ENCODE data around the gene MAT2A.

Gene MAT2A

GRCh38 chr2:85575739-85576138 lies 36.8 kb downstream of the MAT2A start:
- Histone ChIP-seq H3K9ac (ENCODE audit: low read depth, low read length) (no peak overlapping the region), H3K9me3 (ENCODE audit: control insufficient read depth, insufficient read depth, low read length) (no peaks in the 10 kb centered on the region), H3K4me1 (ENCODE audit: insufficient read depth, low read length) (peaks cover 18% of the 10 kb centered on the region), H3K36me3 (ENCODE audit: insufficient read depth, low read length) (0 out of 2 replicates have a peak, but pooled peaks cover under 1% of the 10 kb centered on the region)

GRCh38 chr2:85577063-85577385 lies 38.1 kb downstream of the MAT2A start:
- Histone ChIP-seq H3K9ac (ENCODE audit: low read depth, low read length) (peak overlapping the region; percentile 54; the same call in 1 of the 2 replicates), H3K4me1 (ENCODE audit: insufficient read depth, low read length) (peaks cover 18% of the 10 kb centered on the region), H3K9me3 (ENCODE audit: control insufficient read depth, insufficient read depth, low read length) (no peaks in the 10 kb centered on the region), H3K36me3 (ENCODE audit: insufficient read depth, low read length) (peaks cover 7% of the 10 kb centered on the region; the same call in 1 of the 2 replicates)

DNA sequence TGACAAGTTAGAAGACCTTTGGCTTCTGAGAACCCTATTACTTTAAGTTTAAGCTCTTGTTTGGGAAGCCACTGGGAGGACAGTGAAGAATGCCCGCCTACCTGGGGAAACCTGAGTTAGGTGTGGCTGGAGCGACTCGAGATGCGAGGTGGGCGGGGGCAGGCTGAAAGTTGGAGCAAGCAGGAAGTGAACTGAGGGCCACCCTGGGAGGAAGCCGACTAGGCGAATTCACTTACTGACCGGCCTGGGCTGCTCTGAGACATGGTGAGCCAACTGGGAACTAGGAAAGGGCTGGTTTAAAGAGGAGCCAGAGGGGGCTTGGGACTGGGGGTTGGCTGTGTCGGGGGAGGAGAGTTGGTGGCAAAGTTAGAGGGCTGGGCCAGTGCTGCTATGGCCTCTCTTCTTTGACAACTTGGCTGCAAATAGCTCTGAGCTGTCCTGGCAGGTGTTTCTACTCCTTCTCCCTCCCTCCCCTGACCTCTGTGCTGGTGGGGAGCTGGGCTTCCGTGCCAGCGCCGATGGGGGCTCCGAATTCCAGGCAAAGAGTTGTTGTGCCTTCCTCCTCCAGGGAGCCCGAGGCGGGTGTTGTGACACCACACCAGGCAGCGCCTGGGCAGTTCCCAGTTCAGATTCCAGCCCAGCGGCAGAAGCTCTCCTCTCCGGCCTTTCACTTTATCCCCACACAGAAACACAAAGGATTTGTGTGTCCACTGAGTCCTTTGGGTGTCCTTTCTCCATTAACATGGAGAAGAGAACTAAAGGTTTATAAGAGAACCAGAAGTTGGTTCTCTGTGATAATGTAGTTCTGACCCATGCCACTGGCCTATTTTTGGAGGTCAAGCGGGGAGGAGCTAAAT lies 38.6 kb downstream of the MAT2A start, which contains the start of gene VAMP8:
VAMP8 (plus strand) TSS at position 201 of the 857 bp plus-strand sequence; CDS start at position 262, 61 bp downstream.
- Histone ChIP-seq H3K9me3 (ENCODE audit: control insufficient read depth, insufficient read depth, low read length) (no peaks in the 10 kb centered on the region), H3K9ac (ENCODE audit: low read depth, low read length) (peak within 1 kb of the TSS; percentile 54), H3K4me1 (ENCODE audit: insufficient read depth, low read length) (peaks cover 16% of the 10 kb centered on the region), H3K36me3 (ENCODE audit: insufficient read depth, low read length) (peaks cover 7% of the 10 kb centered on the region; the same call in 1 of the 2 replicates)

DNA sequence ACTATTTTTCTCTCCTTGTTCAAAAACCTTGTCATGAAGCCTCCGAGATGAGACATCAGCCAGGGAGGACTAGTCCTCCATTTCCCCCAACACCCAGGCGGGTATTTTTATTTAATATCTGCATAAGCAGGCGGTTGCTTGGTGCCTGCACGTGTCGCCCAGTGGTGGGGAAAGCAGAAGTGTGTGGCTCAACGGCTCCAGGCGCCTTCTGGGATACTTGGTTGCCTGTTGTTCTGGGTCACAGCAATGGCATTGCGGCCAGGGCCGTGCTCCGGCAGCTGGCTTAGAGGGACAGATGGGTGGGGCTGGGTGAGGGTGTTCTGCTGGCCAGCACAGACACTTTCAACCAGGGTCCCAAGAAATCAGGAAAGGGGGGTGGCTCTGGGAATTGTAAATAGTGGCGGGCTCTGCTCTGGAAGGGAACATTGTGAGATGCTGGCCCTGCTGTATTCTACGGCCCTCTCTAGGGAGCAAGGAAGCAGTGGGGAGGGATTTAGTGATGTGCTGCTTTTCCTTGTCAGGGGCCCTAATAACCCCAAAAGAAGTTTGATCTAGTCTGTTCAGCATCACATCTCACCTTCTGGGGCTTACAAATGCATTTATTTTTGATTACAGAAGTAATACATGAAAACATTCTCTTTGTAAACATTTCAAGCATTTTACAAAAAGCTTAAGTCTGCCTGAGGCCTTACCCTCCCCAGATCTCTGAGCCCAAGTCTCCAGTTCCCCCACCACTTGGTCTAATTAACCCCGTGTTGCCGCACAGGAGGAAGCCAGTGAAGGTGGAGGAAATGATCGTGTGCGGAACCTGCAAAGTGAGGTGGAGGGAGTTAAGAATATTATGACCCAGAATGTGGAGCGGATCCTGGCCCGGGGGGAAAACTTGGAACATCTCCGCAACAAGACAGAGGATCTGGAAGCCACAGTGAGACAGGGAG lies 39.5 kb downstream of the MAT2A start:
- H3K4me1 ChIP-seq (ENCODE audit: insufficient read depth, low read length): peaks cover 14% of the 10 kb centered on the region
- peaks cover 7% of the 10 kb centered on the region; the same call in 1 of the 2 replicates for H3K36me3 ChIP-seq (ENCODE audit: insufficient read depth, low read length)
- H3K9me3 ChIP-seq (ENCODE audit: control insufficient read depth, insufficient read depth, low read length): no peaks in the 10 kb centered on the region
- H3K9ac ChIP-seq (ENCODE audit: low read depth, low read length): peak overlapping the region; percentile 54; the same call in 1 of the 2 replicates

DNA sequence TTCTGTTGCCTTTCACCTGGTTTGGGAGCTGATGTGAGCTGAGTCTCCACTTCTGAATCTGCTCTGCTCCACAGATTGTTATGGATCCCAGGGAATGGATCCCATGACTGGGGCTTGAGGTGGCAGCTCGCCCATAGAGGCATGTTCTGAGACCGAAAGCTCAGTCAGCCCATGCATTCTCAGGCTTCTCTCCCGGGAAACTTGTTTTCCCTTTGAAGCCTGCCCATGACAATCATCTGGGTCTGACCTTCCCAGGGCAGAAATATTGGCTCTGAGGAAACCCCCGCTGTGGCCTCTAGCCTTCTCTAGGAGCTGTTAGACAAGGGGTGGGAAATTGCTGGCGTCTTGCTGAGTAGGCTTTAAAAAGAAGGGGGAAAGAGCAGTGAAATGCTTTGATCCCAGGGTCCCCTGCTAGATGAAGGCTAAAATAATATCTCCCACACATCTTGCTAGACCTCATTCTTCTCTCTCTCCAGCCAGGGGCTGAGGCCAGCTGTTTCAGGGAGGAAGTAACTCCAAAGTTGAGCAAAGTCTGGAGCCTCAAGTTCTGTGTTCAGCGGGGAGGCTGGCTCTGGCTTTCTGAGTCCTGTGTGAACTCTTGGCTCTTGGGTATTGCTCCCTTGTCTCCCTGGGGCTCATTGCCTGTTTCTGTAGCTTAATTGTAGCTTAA lies 40.4 kb downstream of the MAT2A start:
- peaks cover 14% of the 10 kb centered on the region for H3K4me1 ChIP-seq (ENCODE audit: insufficient read depth, low read length)
- H3K9ac ChIP-seq (ENCODE audit: low read depth, low read length): 0 out of 2 replicates have a peak overlapping the region, but pooled peaks have one; percentile 11
- no peaks in the 10 kb centered on the region for H3K9me3 ChIP-seq (ENCODE audit: control insufficient read depth, insufficient read depth, low read length)
- H3K36me3 ChIP-seq (ENCODE audit: insufficient read depth, low read length): peaks cover 7% of the 10 kb centered on the region; the same call in 1 of the 2 replicates

DNA sequence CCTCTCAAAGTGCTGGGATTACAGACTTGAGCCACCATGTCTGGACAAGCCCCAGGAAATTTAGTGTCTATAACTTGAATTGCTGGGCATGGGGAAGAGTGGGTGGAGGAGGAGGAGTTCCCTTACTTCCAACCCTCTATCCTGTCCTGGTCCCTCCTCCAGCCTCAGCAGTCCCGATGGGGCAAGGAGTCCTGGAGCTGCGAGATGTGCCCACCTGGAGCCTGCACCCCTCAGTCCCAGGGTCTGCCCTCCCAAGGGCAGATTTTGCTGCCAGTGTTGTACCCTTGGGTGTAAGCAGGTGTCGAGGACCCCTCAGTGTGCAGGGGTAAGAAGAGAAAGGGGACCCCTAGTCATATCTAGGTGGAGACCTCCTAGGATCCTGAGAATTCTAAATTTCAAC lies 41.2 kb downstream of the MAT2A start:
- peaks cover 7% of the 10 kb centered on the region; the same call in 1 of the 2 replicates for H3K36me3 ChIP-seq (ENCODE audit: insufficient read depth, low read length)
- H3K4me1 ChIP-seq (ENCODE audit: insufficient read depth, low read length): peaks cover 20% of the 10 kb centered on the region
- H3K9ac ChIP-seq (ENCODE audit: low read depth, low read length): no peak overlapping the region
- no peaks in the 10 kb centered on the region for H3K9me3 ChIP-seq (ENCODE audit: control insufficient read depth, insufficient read depth, low read length)

DNA sequence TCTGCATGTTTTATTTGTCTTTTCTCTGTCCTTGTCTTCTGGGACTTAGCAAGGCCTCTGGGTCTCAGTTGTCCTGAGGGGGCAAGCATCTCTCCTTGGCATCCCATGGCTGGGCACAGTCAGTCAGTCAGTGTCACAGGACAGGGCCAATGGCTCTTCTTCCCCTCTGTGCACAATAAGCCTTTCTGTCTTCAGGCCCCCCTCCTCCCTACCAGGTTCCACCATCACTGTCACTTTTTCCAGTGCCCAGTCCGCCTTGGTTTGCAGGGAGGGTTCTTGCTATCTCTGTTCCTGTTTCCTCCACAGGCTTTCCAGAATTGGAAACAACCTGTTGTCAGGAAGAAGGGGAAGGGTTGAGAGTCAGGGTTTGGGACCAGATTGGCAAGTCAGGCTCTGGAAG lies 43.5 kb downstream of the MAT2A start:
- Histone ChIP-seq H3K36me3 (ENCODE audit: insufficient read depth, low read length) (peaks cover 7% of the 10 kb centered on the region; the same call in 1 of the 2 replicates), H3K4me1 (ENCODE audit: insufficient read depth, low read length) (peaks cover 28% of the 10 kb centered on the region), H3K9ac (ENCODE audit: low read depth, low read length) (no peak overlapping the region), H3K9me3 (ENCODE audit: control insufficient read depth, insufficient read depth, low read length) (no peaks in the 10 kb centered on the region)

GRCh38 chr2:85583667-85584353 lies 44.8 kb downstream of the MAT2A start:
- no peak overlapping the region; the same call in 1 of the 2 replicates for H3K9ac ChIP-seq (ENCODE audit: low read depth, low read length)
- peaks cover 7% of the 10 kb centered on the region; the same call in 1 of the 2 replicates for H3K36me3 ChIP-seq (ENCODE audit: insufficient read depth, low read length)
- peaks cover 24% of the 10 kb centered on the region for H3K4me1 ChIP-seq (ENCODE audit: insufficient read depth, low read length)
- H3K9me3 ChIP-seq (ENCODE audit: control insufficient read depth, insufficient read depth, low read length): no peaks in the 10 kb centered on the region

DNA sequence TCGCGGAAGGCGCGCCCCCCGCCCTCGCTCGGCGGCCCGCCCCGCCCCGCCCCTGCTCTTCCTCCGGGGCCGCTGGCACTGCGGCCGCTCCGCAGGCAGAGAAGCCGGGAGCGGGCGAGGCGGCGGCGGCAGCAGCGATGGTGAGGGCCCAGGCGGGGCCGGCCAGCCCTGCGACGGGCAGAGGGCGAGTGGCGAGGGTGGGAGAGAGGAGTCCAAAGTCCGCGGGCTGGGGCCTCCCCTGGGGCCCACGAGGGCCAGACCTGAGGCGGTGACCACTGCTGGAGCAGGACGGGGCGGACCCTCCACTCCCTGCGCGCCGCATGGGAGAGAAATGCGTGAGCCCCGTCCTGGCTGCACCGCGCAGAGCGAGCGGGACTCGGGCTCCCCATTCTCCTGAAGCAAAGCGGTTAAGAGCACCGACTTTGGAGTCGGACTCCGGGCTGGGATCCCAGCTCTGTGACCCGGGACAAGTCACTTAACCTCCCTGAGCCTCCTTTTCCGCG lies 45.4 kb downstream of the MAT2A start, which contains the start of gene VAMP5:
VAMP5 (plus strand) TSS at position 78 of the 503 bp plus-strand sequence; CDS start at position 138, 60 bp downstream.
- Histone ChIP-seq H3K9me3 (ENCODE audit: control insufficient read depth, insufficient read depth, low read length) (no peaks in the 10 kb centered on the region), H3K4me1 (ENCODE audit: insufficient read depth, low read length) (peaks cover 18% of the 10 kb centered on the region), H3K36me3 (ENCODE audit: insufficient read depth, low read length) (peaks cover 7% of the 10 kb centered on the region; the same call in 1 of the 2 replicates), H3K9ac (ENCODE audit: low read depth, low read length) (peak within 1 kb of the TSS; percentile 53; the same call in 1 of the 2 replicates)

- Histone ChIP-seq H3K9me3 (ENCODE audit: control insufficient read depth, insufficient read depth, low read length) (no peaks in the 10 kb centered on the region), H3K36me3 (ENCODE audit: insufficient read depth, low read length) (peaks cover 7% of the 10 kb centered on the region; the same call in 1 of the 2 replicates), H3K4me1 (ENCODE audit: insufficient read depth, low read length) (peaks cover 14% of the 10 kb centered on the region), H3K9ac (ENCODE audit: low read depth, low read length) (peak overlapping the region; percentile 53; the same call in 1 of the 2 replicates)
Observed at GRCh38 chr2:85584857-85585780, 46.2 kb downstream of the MAT2A start.

GRCh38 chr2:85585781-85586105 lies 46.8 kb downstream of the MAT2A start:
- Histone ChIP-seq H3K9me3 (ENCODE audit: control insufficient read depth, insufficient read depth, low read length) (no peaks in the 10 kb centered on the region), H3K36me3 (ENCODE audit: insufficient read depth, low read length) (peaks cover 6% of the 10 kb centered on the region; the same call in 1 of the 2 replicates), H3K9ac (ENCODE audit: low read depth, low read length) (no peak overlapping the region), H3K4me1 (ENCODE audit: insufficient read depth, low read length) (peaks cover 14% of the 10 kb centered on the region)

- H3K4me1 ChIP-seq (ENCODE audit: insufficient read depth, low read length): peaks cover 14% of the 10 kb centered on the region
- no peaks in the 10 kb centered on the region for H3K9me3 ChIP-seq (ENCODE audit: control insufficient read depth, insufficient read depth, low read length)
- no peak overlapping the region for H3K9ac ChIP-seq (ENCODE audit: low read depth, low read length)
- no peaks in the 10 kb centered on the region for H3K36me3 ChIP-seq (ENCODE audit: insufficient read depth, low read length)
Observed at GRCh38 chr2:85588236-85588635, 49.3 kb downstream of the MAT2A start.
